ENCODE data around the gene ZNF385A.
A peak's percentile ranks its signal among the peaks of the same experiment; 100 is the strongest.

Gene ZNF385A

DNA sequence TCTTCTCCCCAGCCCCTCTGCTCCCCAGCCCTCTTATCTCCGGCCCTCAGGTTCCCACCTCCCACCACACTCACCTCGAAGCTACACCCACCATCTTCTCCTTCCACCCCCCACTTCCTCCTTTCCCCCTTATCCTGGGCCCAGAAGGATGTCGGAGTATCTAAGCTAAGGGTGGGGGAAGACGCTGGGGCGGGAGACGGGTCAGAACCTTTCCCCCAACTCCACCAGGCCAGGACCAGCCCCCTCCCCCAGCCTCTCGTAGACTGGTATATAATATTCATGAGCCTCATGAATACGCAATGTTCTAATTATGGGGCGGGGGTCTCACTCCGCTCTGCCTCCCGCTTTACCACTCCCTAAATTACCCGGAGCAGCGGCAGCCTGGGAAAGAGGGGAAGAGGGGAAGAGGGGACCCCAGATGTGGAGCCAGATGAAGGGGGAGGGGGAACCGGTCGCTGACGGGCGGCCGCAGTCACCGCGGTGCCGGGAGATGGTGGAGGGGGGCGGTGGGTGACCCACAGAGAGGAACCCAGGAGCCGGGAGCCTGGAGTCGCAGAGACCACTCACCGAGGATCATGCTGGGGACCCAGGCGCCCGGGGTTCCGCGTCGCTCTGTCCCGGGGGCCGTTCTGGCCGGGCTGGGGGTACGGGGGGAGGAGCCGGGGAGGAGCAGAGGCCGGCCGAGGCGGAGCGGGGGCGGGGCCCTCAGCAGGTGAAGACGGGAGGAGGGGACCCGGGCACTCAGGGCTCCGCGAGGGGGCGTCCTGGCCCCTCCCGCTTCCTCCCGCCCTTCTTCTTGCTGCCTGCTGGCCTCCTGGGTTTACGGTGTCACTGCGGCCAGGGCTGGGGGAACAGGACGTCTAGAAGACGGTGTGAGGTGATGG is 6.4 kb upstream of the ZNF385A start:
- DNase-seq: peak; percentile 73 to 82 (median 81)

GRCh38 chr12:54390176-54390667 is 5.7 kb upstream of the ZNF385A start:
- peak in 2 of 3 experiments; percentile 48 to 59 for DNase-seq

- DNase-seq: no peak
Measured at GRCh38 chr12:54389607-54390175, 5.2 kb upstream of the ZNF385A start.

DNA sequence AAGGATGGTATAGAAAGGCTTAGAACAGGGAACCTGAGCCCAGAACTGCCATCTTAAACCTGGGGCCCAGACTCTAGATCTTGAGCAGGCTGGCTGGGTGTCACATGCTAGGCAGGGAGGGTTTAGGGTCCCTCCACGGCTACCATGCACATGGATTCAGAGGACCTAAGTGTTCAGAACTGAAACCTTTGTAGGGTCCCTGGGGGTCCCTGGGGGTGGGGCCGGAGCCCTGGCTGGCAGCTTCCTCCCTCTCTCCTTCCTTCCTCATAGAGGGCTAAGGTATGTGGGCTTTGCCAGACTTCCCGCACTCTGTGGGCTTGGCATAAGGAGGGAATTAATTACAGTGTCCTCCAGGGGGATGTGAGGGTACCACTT is 4.6 kb upstream of the ZNF385A start:
- DNase-seq: no peak

DNA sequence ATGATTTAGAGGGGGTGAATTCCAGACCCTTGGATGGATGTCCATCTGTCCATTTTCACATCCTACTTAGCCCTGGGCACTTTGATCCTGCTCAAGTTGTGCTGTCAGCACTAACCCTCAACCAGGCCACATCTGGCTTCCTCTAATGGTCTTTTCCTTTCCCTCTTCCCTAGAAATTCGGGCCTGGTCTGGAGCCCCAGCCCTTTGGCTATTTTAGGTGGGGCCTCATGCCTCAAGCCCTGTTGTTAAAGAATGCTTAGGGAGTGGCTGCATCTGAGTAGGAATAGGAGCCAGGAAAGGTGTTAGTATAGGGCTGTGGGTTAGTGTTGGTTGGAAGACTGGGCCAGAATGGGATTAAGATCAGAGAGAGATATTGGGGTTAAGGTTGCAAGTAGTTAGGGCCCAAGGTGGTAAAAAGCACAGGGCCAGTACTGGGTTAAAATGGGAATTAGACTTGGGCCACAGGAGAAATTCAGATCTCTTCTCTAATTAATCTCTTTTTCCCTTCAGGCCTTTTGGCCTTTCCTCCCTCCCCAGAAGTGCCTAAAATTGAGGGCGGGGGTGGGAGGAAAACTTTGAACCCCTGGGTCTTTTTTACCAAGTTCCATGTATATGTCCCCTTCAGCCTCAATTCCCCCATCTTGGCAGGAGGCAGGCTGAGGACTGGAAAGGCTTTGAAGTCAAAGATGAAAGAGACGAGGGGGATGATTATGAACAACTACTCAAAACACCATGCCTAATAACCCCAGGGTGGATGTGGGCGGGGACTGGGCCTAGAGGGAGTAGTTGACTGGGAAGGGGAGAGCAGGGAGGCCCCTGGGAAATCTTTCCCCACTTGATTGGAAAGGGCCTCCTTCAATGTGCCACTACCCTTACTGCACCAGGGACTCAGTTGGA is 4.0 kb upstream of the ZNF385A start:
- peak in 2 of 3 experiments; percentile 21 to 28 for DNase-seq

- peak in 1 of 3 experiments; percentile 30 for DNase-seq
Measured at GRCh38 chr12:54387114-54387467, 2.6 kb upstream of the ZNF385A start.

DNA sequence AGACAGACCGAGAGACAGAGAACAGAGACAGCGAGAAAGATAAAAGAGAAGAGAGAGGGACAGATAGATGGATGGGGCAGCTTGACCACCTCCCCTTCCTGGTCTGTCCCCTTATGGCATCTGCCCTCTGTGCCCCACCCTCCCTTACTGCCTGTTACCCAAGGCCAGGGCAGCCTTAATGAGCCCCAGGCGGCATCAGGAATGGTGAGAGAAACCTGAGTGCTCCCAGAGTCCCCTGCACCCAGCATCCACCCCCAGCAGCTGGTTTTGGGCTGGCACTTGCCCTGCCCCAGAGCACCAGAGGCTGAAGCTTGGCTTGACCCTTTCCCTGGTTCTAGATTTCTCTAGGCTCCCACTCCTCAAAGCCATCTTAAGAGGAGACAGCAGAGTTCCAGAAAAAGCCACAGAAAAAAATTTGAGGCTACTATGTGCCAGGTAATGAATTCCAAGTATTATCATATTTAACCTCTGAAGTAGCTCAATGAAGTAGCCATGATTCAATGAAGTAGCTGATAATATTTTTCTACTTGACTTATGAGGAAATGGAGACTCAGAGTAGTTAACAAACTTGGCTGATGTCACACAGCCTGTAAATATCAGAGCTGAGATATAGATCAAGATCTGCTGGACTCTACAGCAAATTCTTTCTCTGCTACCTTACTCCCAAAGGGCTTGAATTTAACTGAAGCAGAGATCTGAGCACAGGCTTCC is 2.0 kb upstream of the ZNF385A start:
- no peak for DNase-seq

GRCh38 chr12:54385251-54385914 is 850 bp upstream of the ZNF385A start:
- DNase-seq: no peak

- DNase-seq: no peak
Measured at GRCh38 chr12:54383041-54383609, 1.4 kb downstream of the ZNF385A start.

DNA sequence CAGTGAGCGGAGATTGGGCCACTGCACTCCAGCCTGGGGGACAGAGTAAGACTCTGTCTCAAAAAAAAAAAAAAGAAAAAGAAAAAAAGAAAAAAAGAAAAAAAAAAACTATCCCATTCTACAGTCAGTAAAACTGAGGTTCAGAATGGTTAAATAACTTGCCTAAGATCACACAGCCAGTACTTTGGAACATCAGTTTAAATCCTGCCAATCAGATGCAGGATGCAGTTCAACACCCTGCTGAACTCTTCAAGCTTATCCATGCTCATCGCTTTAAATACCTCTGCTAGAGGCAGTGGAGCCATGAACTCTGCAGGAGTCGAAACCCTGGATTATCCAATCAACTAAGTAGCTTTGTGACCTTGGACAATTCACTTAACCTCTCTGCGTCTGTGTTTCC is 3.4 kb downstream of the ZNF385A start:
- no peak for DNase-seq

DNA sequence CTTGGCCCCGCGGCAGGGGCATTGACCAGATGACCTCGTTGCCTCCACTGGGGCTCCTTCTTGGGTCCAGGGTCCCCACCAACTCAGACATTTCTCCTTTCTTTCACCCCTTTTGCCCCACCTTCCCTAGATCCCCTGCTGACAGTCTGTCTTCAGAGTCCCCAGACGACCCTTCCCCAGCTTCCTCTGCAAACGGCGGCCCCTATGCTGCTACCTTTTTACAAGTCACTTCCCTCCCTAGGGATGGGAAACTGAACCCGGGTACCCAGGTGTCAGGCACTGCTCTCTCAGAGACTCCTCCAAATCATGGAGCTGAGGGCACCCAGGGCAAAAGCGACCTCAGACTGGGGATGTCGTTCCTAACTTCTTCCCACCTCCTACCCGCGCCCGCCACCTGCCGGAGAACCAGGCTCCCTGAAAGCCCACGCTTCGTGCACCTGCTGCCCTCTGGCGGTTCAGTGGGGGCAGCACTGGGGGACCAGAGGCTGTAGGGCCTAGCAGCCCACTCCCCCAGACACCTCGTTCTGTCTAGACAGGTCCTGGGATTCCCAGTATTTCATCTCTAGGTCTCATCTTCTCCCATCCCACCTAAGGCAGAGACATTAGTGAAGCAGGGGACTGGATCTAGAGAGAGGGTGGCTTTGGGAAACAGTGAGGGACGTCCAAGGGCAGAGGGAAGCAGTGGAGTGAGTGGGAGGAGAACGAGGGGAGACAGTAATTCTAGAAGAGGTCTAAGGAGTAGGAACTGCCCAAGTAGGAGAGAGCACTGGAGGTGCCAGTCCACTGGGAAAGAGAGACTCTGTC is 4.9 kb downstream of the ZNF385A start:
- DNase-seq: peak; percentile 75 to 93 (median 87)

DNA sequence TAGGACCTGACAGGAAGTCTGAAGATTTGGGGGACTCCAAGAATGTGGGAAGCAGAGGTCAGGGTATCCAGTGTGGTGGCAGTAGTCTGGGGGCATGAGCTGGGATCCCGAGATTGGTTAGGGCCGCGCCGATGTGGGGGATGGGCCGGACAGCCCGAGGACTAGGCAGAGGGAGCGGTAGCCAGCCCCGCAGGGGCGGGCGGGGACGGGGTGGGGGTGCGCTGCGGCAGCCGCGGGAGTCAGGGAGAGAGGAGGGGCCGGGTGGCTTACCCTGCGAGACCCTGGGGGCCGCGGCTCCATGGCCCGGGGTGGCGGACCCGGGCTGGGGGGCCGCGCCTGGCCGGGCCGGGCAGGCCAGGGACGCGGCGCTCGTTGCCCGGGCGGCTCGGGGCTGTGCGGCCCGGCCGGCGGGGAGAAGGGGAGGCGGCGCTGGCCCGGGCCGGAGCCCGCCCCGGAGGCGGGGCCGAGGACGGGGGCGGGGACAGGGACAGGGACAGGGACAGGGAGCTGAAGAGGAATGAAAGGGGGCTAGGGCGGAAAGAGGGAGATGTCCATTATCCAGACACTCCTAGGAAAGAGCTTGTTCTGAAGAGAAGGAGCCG is 5.6 kb downstream of the ZNF385A start:
- peak; percentile 48 to 52 (median 48) for DNase-seq

DNA sequence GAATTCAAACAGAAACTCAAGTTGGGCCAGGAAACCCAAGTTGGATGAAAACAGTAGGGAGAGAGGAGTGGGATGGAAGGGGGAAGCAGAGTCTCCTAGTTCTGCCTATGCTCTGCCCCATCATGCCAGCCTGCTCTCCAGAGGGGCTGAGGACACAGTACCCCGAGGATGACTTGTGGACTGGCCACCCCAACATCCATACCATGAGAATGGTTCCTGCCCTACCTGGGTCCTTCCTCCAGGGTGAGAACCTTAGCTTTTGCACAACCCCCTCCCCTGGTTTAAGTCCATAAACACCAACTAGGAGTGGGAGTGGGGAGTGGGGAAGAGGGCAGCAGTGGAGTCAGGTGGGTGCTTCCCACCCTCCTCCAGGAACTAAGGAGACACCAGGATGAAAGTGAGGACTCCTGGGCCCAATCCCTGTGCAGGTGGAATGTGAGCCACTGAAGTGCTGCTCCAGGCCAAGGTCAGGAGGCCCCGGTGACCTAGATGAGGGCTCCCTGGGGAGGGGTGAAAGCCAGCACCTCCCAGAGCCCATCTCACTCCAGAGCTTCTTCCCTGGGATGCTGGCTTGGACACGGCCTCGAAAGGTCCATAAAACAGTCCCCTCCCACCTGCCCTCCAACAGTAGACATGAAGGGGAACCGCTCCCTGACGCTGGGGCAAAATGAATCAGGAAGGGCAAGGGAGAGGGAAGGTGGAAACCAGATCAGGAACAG is 6.6 kb downstream of the ZNF385A start:
- DNase-seq: no peak

DNA sequence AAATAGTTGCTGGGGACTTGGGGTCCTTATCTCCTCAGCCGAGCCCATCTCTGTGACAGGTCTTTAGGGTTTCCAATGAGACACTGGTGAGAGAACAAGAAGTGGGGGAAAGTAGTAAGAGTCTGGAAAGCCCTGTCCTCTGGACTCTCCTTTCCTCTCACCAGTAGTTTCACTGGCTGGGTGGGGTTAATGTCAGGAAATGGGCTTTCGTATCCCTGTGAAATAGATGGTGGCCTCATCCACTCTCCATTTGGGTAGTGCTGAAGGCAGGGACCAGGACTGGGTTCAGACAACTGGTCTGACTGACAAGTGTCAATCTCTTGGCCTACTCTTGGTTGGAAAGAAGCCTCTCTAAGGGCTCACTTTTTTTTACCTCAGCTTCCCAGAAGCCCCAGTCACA is 7.5 kb downstream of the ZNF385A start:
- no peak for DNase-seq

GRCh38 chr12:54376596-54376995 is 7.9 kb downstream of the ZNF385A start:
- DNase-seq: no peak

GRCh38 chr12:54375259-54375579 is 9.3 kb downstream of the ZNF385A start:
- DNase-seq: no peak

- peak in 2 of 3 experiments; percentile 69 to 89 for DNase-seq
Measured at GRCh38 chr12:54374562-54375258, 9.8 kb downstream of the ZNF385A start.

GRCh38 chr12:54373649-54374561 is 10.6 kb downstream of the ZNF385A start:
- DNase-seq: no peak

Measured in NCI-H1417 (cell line).